K562 (cell line): ENCODE measurements around the gene TEX54. TPM values are rescaled to one million over a fixed set of nuclear protein-coding genes. Genes with fewer than 3 reads are reported as not detected.

Source experiments
- CAMTA2 ChIP-seq: fragments of 250-450 bp; sonication (Bioruptor Pico); conservative IDR thresholded peaks from 2 replicates; pipeline ENCODE4 v1.5.1; 2022
- CC2D1A ChIP-seq: fragments of 450-650 bp; IDR thresholded peaks from 2 replicates; pipeline ENCODE4 v1.6.1; 2017; ENCODE audit warnings: mild to moderate bottlenecking
- CSDE1 ChIP-seq, 2 experiments: fragments of 450-650 bp; IDR thresholded peaks; 2 replicates each; pipeline ENCODE4 v1.6.1; 2016; ENCODE audit warnings: mild to moderate bottlenecking in 1 of 2
- HINFP ChIP-seq: fragments of 450-650 bp; conservative IDR thresholded peaks from 2 replicates; pipeline ENCODE4 v1.6.1; 2016; ENCODE audit warnings: missing genetic modification characterization, low read depth, mild to moderate bottlenecking, control low read depth, missing compliant biosample characterization
- HMBOX1 ChIP-seq: sonication (generic); IDR thresholded peaks from 2 replicates; pipeline ENCODE4 v1.6.1; 2016
- MAZ ChIP-seq, 2 experiments: fragments of 450-650 bp in 1 of 2; sonication (generic) in 1 of 2; formaldehyde crosslinking; IDR thresholded peaks in 1 of 2; conservative IDR thresholded peaks in 1 of 2; 2 replicates each; pipeline versions ENCODE4 v1.4.0 to v1.5.0; 2020; ENCODE audit warnings: mild to moderate bottlenecking in 1 of 2, missing genetic modification reagents in 1 of 2
- MTA2 ChIP-seq: fragments of 450-650 bp; IDR thresholded peaks from 2 replicates; pipeline ENCODE4 v1.6.1; 2016; ENCODE audit warnings: low read depth
- NFYB ChIP-seq: IDR thresholded peaks from 2 replicates; pipeline ENCODE4 v1.6.1; 2011; ENCODE audit warnings: mild to moderate bottlenecking, moderate library complexity; ENCODE audit not compliant: insufficient read length; ENCODE audit errors: extremely low read depth
- RAD21 ChIP-seq, 2 experiments: fragments of 250-450 bp in 1 of 2; fragments of 450-650 bp in 1 of 2; sonication (Bioruptor Pico) in 1 of 2; formaldehyde crosslinking in 1 of 2; IDR thresholded peaks in 1 of 2; conservative IDR thresholded peaks in 1 of 2; 2 replicates each; pipeline versions ENCODE4 v1.4.0 to v1.8.0; 2020 to 2022; ENCODE audit warnings: mild to moderate bottlenecking in 2 of 2, moderate library complexity in 1 of 2
- SOX6 ChIP-seq: fragments of 450-650 bp; IDR thresholded peaks from 2 replicates; pipeline ENCODE4 v1.6.1; 2014; ENCODE audit warnings: mild to moderate bottlenecking
- WHSC1 ChIP-seq: IDR thresholded peaks from one replicate; pipeline ENCODE4 v1.6.1; 2012; ENCODE audit warnings: low read length, control low read depth, inconsistent platforms
- YY1 ChIP-seq, 3 experiments: IDR thresholded peaks; 2 replicates each; pipeline ENCODE4 v1.6.1; 2011; ENCODE audit warnings: low read length in 2 of 3, mild to moderate bottlenecking in 2 of 3, moderate library complexity in 2 of 3, borderline replicate concordance in 1 of 3, control low read depth in 1 of 3, low read depth in 1 of 3; ENCODE audit not compliant: insufficient read depth in 3 of 3, insufficient replicate concordance in 2 of 3, control insufficient read depth in 1 of 3, insufficient read length in 1 of 3; ENCODE audit errors: extremely low read depth in 1 of 3
- ZNF263 ChIP-seq: sonication (generic); formaldehyde crosslinking; IDR thresholded peaks from 2 replicates; pipeline ENCODE4 v1.8.0; 2022; ENCODE audit warnings: mild to moderate bottlenecking, missing genetic modification reagents, borderline replicate concordance
- ZNF280A ChIP-seq: fragments of 450-650 bp; IDR thresholded peaks from 2 replicates; pipeline ENCODE4 v1.6.1; 2018; ENCODE audit warnings: mild to moderate bottlenecking, low read depth; ENCODE audit not compliant: partially characterized antibody
- ZNF518B ChIP-seq: fragments of 250-450 bp; sonication (Bioruptor Pico); IDR thresholded peaks from 2 replicates; pipeline ENCODE4 v1.5.0; 2021; ENCODE audit warnings: mild to moderate bottlenecking, moderate library complexity
- ZNF644 ChIP-seq: fragments of 200-800 bp; sonication (Bioruptor generic); IDR thresholded peaks from 2 replicates; pipeline ENCODE4 v1.6.1; 2016; ENCODE audit warnings: low read depth, missing genetic modification characterization, missing compliant biosample characterization
- ZNF668 ChIP-seq: fragments of 250-450 bp; sonication (Bioruptor Pico); IDR thresholded peaks from 2 replicates; pipeline ENCODE4 v1.8.0; 2022; ENCODE audit warnings: mild to moderate bottlenecking, inconsistent platforms
- ZNF780A ChIP-seq: fragments of 250-450 bp; sonication (Bioruptor Pico); IDR thresholded peaks from 2 replicates; pipeline ENCODE4 v1.5.0; 2021; ENCODE audit warnings: mild to moderate bottlenecking
- polyA plus RNA-seq, 8 experiments: library from polyadenylated mRNA; depleted of rRNA in 4 of 8; stranded (reverse) in 5 of 8; unstranded in 3 of 8; fragments of >200 nt; fragmentation: Nextera tagmentation in 2 of 8; fragmentation: Illumina TruSeq in 1 of 8; extraction: Ambion mirVana in 2 of 8; extraction: Trizol in 1 of 8; gene quantifications; 2 replicates each; pipeline versions ENCODE4 v1.2.1 to v1.2.3, GENCODE V29; 2011 to 2014; ENCODE audit warnings: inconsistent platforms in 1 of 8, missing spikeins in 1 of 8
- total RNA-seq, 7 experiments: library from RNA; depleted of rRNA in 6 of 7; stranded (reverse); fragments of >200 nt in 6 of 7; fragmentation: Illumina TruSeq in 2 of 7; extraction: Trizol in 2 of 7; gene quantifications; 2 replicates each; pipeline versions ENCODE4 v1.2.1 to v1.2.3, GENCODE V29; 2011 to 2021; ENCODE audit warnings: low replicate concordance in 1 of 7

Gene TEX54
- total and polyA plus RNA-seq, 9 of the 15 experiments (the other 6 are each of a cell fraction or from before 2014, with no cell fraction given): not detected

GRCh38 chr11:62880803-62881578 is 48.4 kb upstream of the TEX54 start, which contains the start of gene SLC3A2 (continued):
- TF ChIP-seq ZNF280A: no peak
- no peak for TF ChIP-seq HINFP (tag)
- no peak for TF ChIP-seq ZNF780A (CRISPR knock-in tag)
- no peak for TF ChIP-seq MTA2
- no peak for TF ChIP-seq HMBOX1
- TF ChIP-seq ZNF518B (CRISPR knock-in tag): no peak
- TF ChIP-seq NFYB: no peak
- peak; percentile 38 to 89 (median 65) for TF ChIP-seq YY1 (IDR thresholded peaks at IDR 0.05; ENCODE audit: borderline replicate concordance in 1 of 3, control insufficient read depth in 1 of 3, extremely low read depth in 1 of 3, insufficient read depth in 3 of 3, insufficient read length in 1 of 3, insufficient replicate concordance in 2 of 3, low read depth in 1 of 3, low read length in 2 of 3)
- TF ChIP-seq CAMTA2: no peak
- no peak for TF ChIP-seq SOX6
- TF ChIP-seq WHSC1: no peak
- peak in 1 of 2 experiments; percentile 52 for TF ChIP-seq MAZ (CRISPR knock-in tag; conservative IDR thresholded peaks at IDR 0.05 in 1 of 2, IDR thresholded peaks at IDR 0.05 in 1 of 2)
- peak; percentile 74 for TF ChIP-seq ZNF668 (CRISPR knock-in tag)
- peak; percentile 11; the same call in 1 of the 2 replicates for TF ChIP-seq ZNF644
- peak; percentile 52; the same call in 1 of the 2 replicates for TF ChIP-seq ZNF263 (CRISPR knock-in tag)
- TF ChIP-seq RAD21 (CRISPR knock-in tag; conservative IDR thresholded peaks at IDR 0.05 in 1 of 2, IDR thresholded peaks at IDR 0.05 in 1 of 2): peak; percentile 24 to 43; a peak in 2 of 4 replicates
- TF ChIP-seq CC2D1A: no peak
- TF ChIP-seq CSDE1 (IDR thresholded peaks at IDR 0.05): no peak
